ENCODE results near the gene UQCC3. TPM values are rescaled to one million over a fixed set of nuclear protein-coding genes. Genes with fewer than 3 reads are reported as not detected.

The UQCC3 gene
- total and polyA plus RNA-seq, 2 donors (not counting 3 experiments of a cell fraction or from before 2014, with no cell fraction given): 8.6 to 15.5 TPM

Small RNA genes within 50 kb of the gene (small RNA-seq; reads per million reads assigned to genes)
- not detected for gene SNORA57 (ENCODE audit: insufficient read depth, insufficient read length, low read depth, low replicate concordance)

Other genes with a start within 250 kb of the UQCC3 start
- gene AHNAK, start 124.9 kb upstream of the UQCC3 start, total RNA-seq: 381 and 436 TPM in 2 replicates
- gene AHNAK, start 124.9 kb upstream of the UQCC3 start, polyA plus RNA-seq: 25.1 and 35.2 TPM in 2 replicates
- 1,341 and 1,345 TPM in 2 replicates for gene EEF1G, start 97.8 kb upstream of the UQCC3 start, total RNA-seq
- 1,723 and 2,133 TPM in 2 replicates for gene EEF1G, start 97.8 kb upstream of the UQCC3 start, polyA plus RNA-seq
- gene TUT1, start 80.2 kb upstream of the UQCC3 start, total RNA-seq: 16.9 and 17.8 TPM in 2 replicates
- 11.5 and 12.7 TPM in 2 replicates for gene TUT1, start 80.2 kb upstream of the UQCC3 start, polyA plus RNA-seq
- gene MTA2, start 69.8 kb upstream of the UQCC3 start, total RNA-seq: 166 and 176 TPM in 2 replicates
- gene MTA2, start 69.8 kb upstream of the UQCC3 start, polyA plus RNA-seq: 30.2 and 40.4 TPM in 2 replicates
- 101 and 110 TPM in 2 replicates for gene EML3, start 58.9 kb upstream of the UQCC3 start, total RNA-seq
- gene EML3, start 58.9 kb upstream of the UQCC3 start, polyA plus RNA-seq: 75.7 and 78.3 TPM in 2 replicates
- 8.2 and 8.8 TPM in 2 replicates for gene ROM1, start 58.4 kb upstream of the UQCC3 start, total RNA-seq
- 4.8 and 5.3 TPM in 2 replicates for gene ROM1, start 58.4 kb upstream of the UQCC3 start, polyA plus RNA-seq
- 31.6 and 35.0 TPM in 2 replicates for gene B3GAT3, start 49.7 kb upstream of the UQCC3 start, total RNA-seq
- 37.2 and 48.0 TPM in 2 replicates for gene B3GAT3, start 49.7 kb upstream of the UQCC3 start, polyA plus RNA-seq
- gene GANAB, start 25.1 kb upstream of the UQCC3 start, total RNA-seq: 357 and 389 TPM in 2 replicates
- gene GANAB, start 25.1 kb upstream of the UQCC3 start, polyA plus RNA-seq: 433 and 455 TPM in 2 replicates
- 21.7 and 22.8 TPM in 2 replicates for gene INTS5, start 18.4 kb upstream of the UQCC3 start, total RNA-seq
- gene INTS5, start 18.4 kb upstream of the UQCC3 start, polyA plus RNA-seq: 20.3 and 20.9 TPM in 2 replicates
- gene C11orf98, start 6.5 kb upstream of the UQCC3 start, total RNA-seq: 58.7 and 61.0 TPM in 2 replicates
- 32.3 and 39.5 TPM in 2 replicates for gene C11orf98, start 6.5 kb upstream of the UQCC3 start, polyA plus RNA-seq
- gene CSKMT, start 6.4 kb upstream of the UQCC3 start, total RNA-seq: 28.4 and 38.1 TPM in 2 replicates
- 7.8 and 7.9 TPM in 2 replicates for gene CSKMT, start 6.4 kb upstream of the UQCC3 start, polyA plus RNA-seq
- 7.5 and 10.5 TPM in 2 replicates for gene LBHD1, start 594 bp downstream of the UQCC3 start, total RNA-seq
- 3.5 and 3.8 TPM in 2 replicates for gene LBHD1, start 594 bp downstream of the UQCC3 start, polyA plus RNA-seq
- 112 and 113 TPM in 2 replicates for gene UBXN1, start 7.4 kb downstream of the UQCC3 start, total RNA-seq
- gene UBXN1, start 7.4 kb downstream of the UQCC3 start, polyA plus RNA-seq: 105 and 114 TPM in 2 replicates
- gene LRRN4CL, start 17.9 kb downstream of the UQCC3 start, total RNA-seq: 0.20 and 0.37 TPM in 2 replicates
- gene LRRN4CL, start 17.9 kb downstream of the UQCC3 start, polyA plus RNA-seq: 0.03 TPM in 1 of 2 replicates, not detected in the other
- 31.1 and 31.3 TPM in 2 replicates for gene BSCL2, start 35.8 kb downstream of the UQCC3 start, total RNA-seq
- 94.8 and 126 TPM in 2 replicates for gene BSCL2, start 35.8 kb downstream of the UQCC3 start, polyA plus RNA-seq
- gene GNG3, start 36.0 kb downstream of the UQCC3 start, total RNA-seq: not detected in 2 replicates
- gene GNG3, start 36.0 kb downstream of the UQCC3 start, polyA plus RNA-seq: not detected in 2 replicates
- gene HNRNPUL2, start 55.8 kb downstream of the UQCC3 start, total RNA-seq: 53.4 and 56.2 TPM in 2 replicates
- 14.1 and 18.3 TPM in 2 replicates for gene HNRNPUL2, start 55.8 kb downstream of the UQCC3 start, polyA plus RNA-seq
- gene TTC9C, start 56.8 kb downstream of the UQCC3 start, total RNA-seq: 31.6 and 43.5 TPM in 2 replicates
- gene TTC9C, start 56.8 kb downstream of the UQCC3 start, polyA plus RNA-seq: 20.6 and 27.4 TPM in 2 replicates
- gene ZBTB3, start 82.5 kb downstream of the UQCC3 start, total RNA-seq: 6.9 and 8.1 TPM in 2 replicates
- gene ZBTB3, start 82.5 kb downstream of the UQCC3 start, polyA plus RNA-seq: 3.7 and 4.1 TPM in 2 replicates
- 94.3 and 96.2 TPM in 2 replicates for gene POLR2G, start 89.9 kb downstream of the UQCC3 start, total RNA-seq
- gene POLR2G, start 89.9 kb downstream of the UQCC3 start, polyA plus RNA-seq: 258 and 266 TPM in 2 replicates
- gene TAF6L, start 99.7 kb downstream of the UQCC3 start, total RNA-seq: 28.9 and 30.4 TPM in 2 replicates
- 28.6 and 33.3 TPM in 2 replicates for gene TAF6L, start 99.7 kb downstream of the UQCC3 start, polyA plus RNA-seq
- 27.6 and 27.8 TPM in 2 replicates for gene TMEM179B, start 115.7 kb downstream of the UQCC3 start, total RNA-seq
- 102 and 123 TPM in 2 replicates for gene TMEM179B, start 115.7 kb downstream of the UQCC3 start, polyA plus RNA-seq
- gene TMEM223, start 120.3 kb downstream of the UQCC3 start, total RNA-seq: 11.8 and 12.7 TPM in 2 replicates
- gene TMEM223, start 120.3 kb downstream of the UQCC3 start, polyA plus RNA-seq: 26.7 and 31.8 TPM in 2 replicates
- 71.4 and 74.4 TPM in 2 replicates for gene NXF1, start 133.8 kb downstream of the UQCC3 start, total RNA-seq
- 99.8 and 101 TPM in 2 replicates for gene NXF1, start 133.8 kb downstream of the UQCC3 start, polyA plus RNA-seq
- gene STX5, start 160.4 kb downstream of the UQCC3 start, total RNA-seq: 41.3 and 42.8 TPM in 2 replicates
- gene STX5, start 160.4 kb downstream of the UQCC3 start, polyA plus RNA-seq: 46.4 and 50.7 TPM in 2 replicates
- gene TEX54, start 161.2 kb downstream of the UQCC3 start, total RNA-seq: not detected in 2 replicates
- gene TEX54, start 161.2 kb downstream of the UQCC3 start, polyA plus RNA-seq: not detected in 2 replicates
- 51.7 and 51.8 TPM in 2 replicates for gene WDR74, start 167.9 kb downstream of the UQCC3 start, total RNA-seq
- gene WDR74, start 167.9 kb downstream of the UQCC3 start, polyA plus RNA-seq: 44.7 and 44.8 TPM in 2 replicates
- gene SLC3A2, start 209.2 kb downstream of the UQCC3 start, total RNA-seq: 190 and 208 TPM in 2 replicates
- gene SLC3A2, start 209.2 kb downstream of the UQCC3 start, polyA plus RNA-seq: 337 and 344 TPM in 2 replicates
- not detected in 2 replicates for gene CHRM1, start 249.7 kb downstream of the UQCC3 start, total RNA-seq
- gene CHRM1, start 249.7 kb downstream of the UQCC3 start, polyA plus RNA-seq: not detected in 2 replicates

Measured in endothelial cell of umbilical vein (primary cell).